Thyroid gland (tissue), 4 donors: Measurements from ENCODE around the gene DHX57. TPM values are rescaled to one million over a fixed set of nuclear protein-coding genes. Genes with fewer than 3 reads are reported as not detected.

ENCODE experiments used
- DNase-seq, 2 donors: peaks; one replicate each; pipeline ENCODE4 v3.0.0-alpha.2; 2019
- H3K27ac ChIP-seq, 3 donors: fragments of 200-600 bp; sonication (generic); 1 replicate in 2 of 3; 2 replicates in 1 of 3; pipeline ENCODE4 v1.5.1; 2016 to 2019; ENCODE audit warnings: mild to moderate bottlenecking in 1 of 3, moderate library complexity in 1 of 3
- H3K27me3 ChIP-seq: fragments of 200-600 bp; sonication (generic); one replicate; pipeline ENCODE4 v1.5.1; 2019
- H3K36me3 ChIP-seq, 2 donors: fragments of 200-600 bp; sonication (generic); one replicate each; pipeline ENCODE4 v1.5.1; 2016 to 2019
- H3K4me1 ChIP-seq, 2 donors: fragments of 200-600 bp; sonication (generic); one replicate each; pipeline ENCODE4 v1.5.1; 2017 to 2019
- H3K4me3 ChIP-seq, 3 donors: fragments of 200-600 bp; sonication (generic); replicated peaks in 1 of 3; 1 replicate in 2 of 3; 2 replicates in 1 of 3; pipeline ENCODE4 v1.5.1; 2016; ENCODE audit warnings: mild to moderate bottlenecking in 1 of 3
- H3K9me3 ChIP-seq: fragments of 200-600 bp; sonication (generic); one replicate; pipeline ENCODE4 v1.5.1; 2017
- CTCF ChIP-seq, 6 experiments: fragments of 200-600 bp in 3 of 6; fragments of 450-650 bp in 3 of 6; sonication (generic) in 3 of 6; IDR thresholded peaks; one replicate each; pipeline ENCODE4 v1.5.1; 2016 to 2019; ENCODE audit warnings: antibody characterized with exemption in 6 of 6, mild to moderate bottlenecking in 2 of 6, inconsistent platforms in 1 of 6, moderate library complexity in 1 of 6
- POLR2A ChIP-seq, 2 donors: fragments of 450-650 bp; IDR thresholded peaks; one replicate each; pipeline ENCODE4 v1.6.1; 2017; ENCODE audit warnings: antibody characterized with exemption in 2 of 2, mild to moderate bottlenecking in 2 of 2, moderate library complexity in 1 of 2
- WGBS, 2 donors: methylation state at CpG; one replicate each; pipeline ENCODE4 v1.1.5; 2017; 5-methylcytosine and 5-hydroxymethylcytosine counted together
- intact Hi-C: fragments of 100-400 bp; cut with DNase I; formaldehyde crosslinking; loops from one replicate; pipeline ENCODE4 v1.15.1; 2023
- total RNA-seq, 4 donors: library from RNA; depleted of rRNA; stranded (reverse); fragments of >200 nt; gene quantifications; one replicate each; pipeline ENCODE4 v1.2.3, GENCODE V29; 2016

The DHX57 gene
- total RNA-seq, 4 donors from 2014 or later, result 12.4 to 19.3 (median 16.3) TPM

- H3K27ac ChIP-seq, result no peak overlapping the region
- no peaks in the 10 kb centered on the region for H3K27me3 ChIP-seq
- H3K4me1 ChIP-seq, result no peaks in the 10 kb centered on the region
- intact Hi-C loops, result no loop called here
- no peak for TF ChIP-seq CTCF (IDR thresholded peaks at IDR 0.05)
- no peak for TF ChIP-seq POLR2A (IDR thresholded peaks at IDR 0.05)
- H3K36me3 ChIP-seq, result peaks cover 20% of the 10 kb centered on the region in 2 donors
- H3K9me3 ChIP-seq, result no peaks in the 10 kb centered on the region
- no peak overlapping the region for H3K4me3 ChIP-seq
- 86 to 88% methylated on average over 3 of the region's 3 CpGs for WGBS, 2 donors
- no peak for DNase-seq
Measured at GRCh38 chr2:38850045-38850444, 25.7 kb downstream of the DHX57 start.

- 89% methylated on average over 2 of the region's 2 CpGs for WGBS, 2 donors
- DNase-seq, result no peak
- H3K27me3 ChIP-seq, result no peaks in the 10 kb centered on the region
- no peaks in the 10 kb centered on the region for H3K9me3 ChIP-seq
- intact Hi-C loops, result no loop called here
- H3K4me3 ChIP-seq, result no peak overlapping the region
- no peaks in the 10 kb centered on the region for H3K4me1 ChIP-seq
- no peak overlapping the region for H3K27ac ChIP-seq
- H3K36me3 ChIP-seq, result peaks cover 0 to 17% of the 10 kb centered on the region in 2 donors
- TF ChIP-seq CTCF (IDR thresholded peaks at IDR 0.05), result no peak
Measured at GRCh38 chr2:38836791-38837190, 38.9 kb downstream of the DHX57 start.

GRCh38 chr2:38835990-38836389 lies 39.7 kb downstream of the DHX57 start:
- WGBS, 2 donors, result 93 to 96% methylated on average over 3 of the region's 3 CpGs
- Histone ChIP-seq H3K4me3 (no peak overlapping the region), H3K27ac (no peak overlapping the region), H3K4me1 (no peaks in the 10 kb centered on the region), H3K27me3 (no peaks in the 10 kb centered on the region), H3K9me3 (no peaks in the 10 kb centered on the region), H3K36me3 (peaks cover 0 to 17% of the 10 kb centered on the region in 2 donors)
- DNase-seq, result no peak
- TF ChIP-seq CTCF (IDR thresholded peaks at IDR 0.05) (no peak), POLR2A (IDR thresholded peaks at IDR 0.05) (no peak)
- intact Hi-C loops, result no loop called here

- peaks cover 0 to 17% of the 10 kb centered on the region in 2 donors for H3K36me3 ChIP-seq
Measured at GRCh38 chr2:38835015-38835601, 40.6 kb downstream of the DHX57 start.

More at GRCh38 chr2:38835015-38835601, 40.6 kb downstream of the DHX57 start:
- no peak overlapping the region for H3K4me3 ChIP-seq
- no peaks in the 10 kb centered on the region for H3K4me1 ChIP-seq
- intact Hi-C loops, result no loop called here
- no peaks in the 10 kb centered on the region for H3K27me3 ChIP-seq
- 38 to 51% methylated on average over 1 of the region's 1 CpG for WGBS, 2 donors
- H3K27ac ChIP-seq, result no peak overlapping the region
- TF ChIP-seq CTCF (IDR thresholded peaks at IDR 0.05) (peak in 2 of 6 experiments; percentile 25 to 41), POLR2A (IDR thresholded peaks at IDR 0.05) (no peak)
- no peak for DNase-seq
- no peaks in the 10 kb centered on the region for H3K9me3 ChIP-seq
